Ovary (tissue), 9 donors: ENCODE measurements around the gene NUDCD3. TPM values are rescaled to one million over a fixed set of nuclear protein-coding genes. Genes with fewer than 3 reads are reported as not detected.

Experiments
- DNase-seq, 5 donors: peaks; one replicate each; pipeline ENCODE4 v3.0.0-alpha.2; 2019 to 2020
- H3K27ac ChIP-seq, 2 donors: fragments of 200-600 bp; one replicate each; pipeline versions ENCODE4 v1.5.1 to v1.8.0; 2019 to 2022
- H3K27me3 ChIP-seq: fragments of 200-600 bp; one replicate; pipeline ENCODE4 v1.8.0; 2022
- H3K36me3 ChIP-seq: fragments of 200-600 bp; sonication (generic); one replicate; pipeline ENCODE4 v1.5.1; 2019
- H3K4me1 ChIP-seq: one replicate; pipeline ENCODE4 v1.8.1; 2013; ENCODE audit warnings: mild to moderate bottlenecking, moderate library complexity; ENCODE audit not compliant: insufficient read depth
- H3K4me3 ChIP-seq: fragments of 200-600 bp; sonication (generic); one replicate; pipeline ENCODE4 v1.5.1; 2017
- H3K9me3 ChIP-seq, 2 donors: fragments of 200-600 bp in 1 of 2; sonication (generic) in 1 of 2; one replicate each; pipeline versions ENCODE4 v1.5.1 to v1.8.1; 2013 to 2019; ENCODE audit warnings: mild to moderate bottlenecking in 1 of 2, moderate library complexity in 1 of 2
- EP300 ChIP-seq: sonication (generic); formaldehyde crosslinking; IDR thresholded peaks from one replicate; pipeline ENCODE4 v1.6.1; 2017; ENCODE audit warnings: antibody characterized with exemption
- POLR2A ChIP-seq: fragments of 450-650 bp; IDR thresholded peaks from one replicate; pipeline ENCODE4 v1.6.1; 2017; ENCODE audit warnings: antibody characterized with exemption, mild to moderate bottlenecking, moderate library complexity
- WGBS, 3 donors: extraction: QIAGEN DNeasy Blood & Tissue Kit in 1 of 3; methylation state at CpG; one replicate each; pipeline versions ENCODE4 v1.1.5 to v1.1.7; 2013 to 2017; 5-methylcytosine and 5-hydroxymethylcytosine counted together
- intact Hi-C, 4 donors: fragments of 100-400 bp; cut with DNase I; formaldehyde crosslinking; loops; one replicate each; pipeline versions ENCODE4 v1.11.0 to v1.15.1; 2022 to 2023
- polyA plus RNA-seq, 2 donors: library from polyadenylated mRNA; stranded (reverse); fragments of 200-250 nt in 1 of 2; fragments of 350-450 nt in 1 of 2; fragmentation: Illumina TruSeq in 1 of 2; extraction: RNeasy Lipid Tissue Mini Kit (QIAGEN cat#74804) in 1 of 2; gene quantifications; one replicate each; pipeline ENCODE4 v1.2.3, GENCODE V29; 2013 to 2014
- total RNA-seq, 7 donors: library from RNA; depleted of rRNA in 2 of 7; stranded (reverse); fragments of >200 nt in 2 of 7; fragmentation: NEBNext Ultra II Directional in 3 of 7; extraction: Animal tissue kit (Norgen Biotek cat#: 25700) in 3 of 7; gene quantifications; one replicate each; pipeline versions ENCODE4 v1.1.0 to v1.2.4, GENCODE V29; 2016 to 2023
- TF ChIP-seq, protein P1 (sequence below), 3 donors: fragments of 450-650 bp in 2 of 3; fragments of 200-600 bp in 1 of 3; IDR thresholded peaks; one replicate each; pipeline versions ENCODE4 v1.5.1 to v1.8.0; 2016 to 2022; ENCODE audit warnings: antibody characterized with exemption in 3 of 3, mild to moderate bottlenecking in 1 of 3
- donor health status: DM: no; HTN: no; CAD: no; lungs with moderate emphysema.
- donor health status: DM: no; HTN: no; CAD: no.
- donor health status: Bipolar disorder and iron deficiency.
- donor health status: DM: yes; HTN: yes; CAD: no.
- donor health status: DM: no; HTN: no; CAD: no.
- donor health status: DM: yes; HTN: yes; CAD: no.

Gene NUDCD3
- total and polyA plus RNA-seq, 9 donors, result 32.1 to 117 (median 102) TPM

DNA sequence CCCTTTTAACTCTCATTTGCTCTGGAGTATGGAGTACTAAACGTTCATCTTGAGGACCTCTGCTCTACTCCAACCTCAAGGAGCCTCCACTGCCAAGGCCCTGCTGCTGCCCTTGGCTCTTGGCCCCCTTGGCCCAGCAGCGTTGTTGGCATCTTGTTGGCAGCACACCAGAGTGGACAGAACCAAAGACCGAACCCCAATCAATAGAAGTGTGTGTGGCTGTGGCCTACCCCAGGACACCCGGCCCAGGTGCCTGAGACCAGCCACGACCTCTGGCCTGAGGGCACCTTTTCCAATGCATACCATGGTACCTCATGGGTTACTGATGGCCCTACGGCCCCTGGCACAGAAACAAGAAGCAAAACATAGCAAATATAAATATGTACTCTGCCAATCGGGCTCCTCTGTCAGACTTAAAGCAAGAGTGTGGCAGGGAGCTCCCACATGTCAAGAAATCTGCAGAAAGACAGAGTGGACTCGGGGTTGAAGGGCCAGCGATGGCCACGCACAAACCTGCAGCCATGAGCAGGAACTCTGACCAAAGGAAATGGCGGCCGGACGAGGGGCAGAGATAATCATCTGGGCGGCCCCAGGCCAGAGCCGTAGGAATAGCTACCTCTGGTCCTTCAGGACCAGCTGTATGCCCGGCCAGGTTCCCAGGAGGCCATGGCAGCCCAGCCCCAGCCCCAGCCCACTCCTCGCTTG, 47.8 kb upstream of the NUDCD3 start:
- WGBS, 3 donors, result 86 to 87% (median 86%) methylated on average over 17 of the region's 17 CpGs
- Histone ChIP-seq H3K27ac (no peak overlapping the region), H3K36me3 (no peaks in the 10 kb centered on the region), H3K27me3 (no peaks in the 10 kb centered on the region), H3K9me3 (no peaks in the 10 kb centered on the region), H3K4me3 (no peak overlapping the region), H3K4me1 (no peaks in the 10 kb centered on the region)
- intact Hi-C loops, result no loop called here
- no peak for TF ChIP-seq POLR2A
- TF ChIP-seq EP300, result no peak
- TF ChIP-seq, protein P1, sequence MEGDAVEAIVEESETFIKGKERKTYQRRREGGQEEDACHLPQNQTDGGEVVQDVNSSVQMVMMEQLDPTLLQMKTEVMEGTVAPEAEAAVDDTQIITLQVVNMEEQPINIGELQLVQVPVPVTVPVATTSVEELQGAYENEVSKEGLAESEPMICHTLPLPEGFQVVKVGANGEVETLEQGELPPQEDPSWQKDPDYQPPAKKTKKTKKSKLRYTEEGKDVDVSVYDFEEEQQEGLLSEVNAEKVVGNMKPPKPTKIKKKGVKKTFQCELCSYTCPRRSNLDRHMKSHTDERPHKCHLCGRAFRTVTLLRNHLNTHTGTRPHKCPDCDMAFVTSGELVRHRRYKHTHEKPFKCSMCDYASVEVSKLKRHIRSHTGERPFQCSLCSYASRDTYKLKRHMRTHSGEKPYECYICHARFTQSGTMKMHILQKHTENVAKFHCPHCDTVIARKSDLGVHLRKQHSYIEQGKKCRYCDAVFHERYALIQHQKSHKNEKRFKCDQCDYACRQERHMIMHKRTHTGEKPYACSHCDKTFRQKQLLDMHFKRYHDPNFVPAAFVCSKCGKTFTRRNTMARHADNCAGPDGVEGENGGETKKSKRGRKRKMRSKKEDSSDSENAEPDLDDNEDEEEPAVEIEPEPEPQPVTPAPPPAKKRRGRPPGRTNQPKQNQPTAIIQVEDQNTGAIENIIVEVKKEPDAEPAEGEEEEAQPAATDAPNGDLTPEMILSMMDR (IDR thresholded peaks at IDR 0.05), result no peak
- no peak for DNase-seq

DNA sequence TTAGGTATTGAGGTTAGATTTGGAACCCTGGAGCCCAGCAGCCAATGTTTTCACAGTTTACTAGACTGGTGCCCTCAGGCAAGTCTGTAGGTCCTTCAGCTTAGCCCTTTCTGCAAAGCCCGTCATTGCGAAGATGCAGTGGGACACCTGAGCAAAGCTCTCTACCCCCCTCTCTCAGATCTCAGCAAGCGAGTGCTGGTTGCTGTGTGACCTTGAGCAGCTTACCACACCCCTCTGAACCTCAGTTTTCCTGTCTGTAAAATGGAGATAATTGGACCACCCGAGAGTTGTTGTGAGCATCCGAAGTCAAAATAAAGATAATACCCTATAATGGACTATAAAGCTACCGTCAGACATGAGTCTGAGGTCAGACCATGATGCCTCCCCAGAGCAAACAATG, 47.0 kb upstream of the NUDCD3 start:
- no peak for DNase-seq
- intact Hi-C loops, result no loop called here
- Histone ChIP-seq H3K27me3 (no peaks in the 10 kb centered on the region), H3K9me3 (no peaks in the 10 kb centered on the region), H3K27ac (no peak overlapping the region), H3K4me3 (no peak overlapping the region), H3K4me1 (no peaks in the 10 kb centered on the region), H3K36me3 (no peaks in the 10 kb centered on the region)
- no peak for TF ChIP-seq POLR2A
- no peak for TF ChIP-seq EP300
- WGBS, 3 donors, result 76 to 85% (median 78%) methylated on average over 6 of the region's 6 CpGs

DNA sequence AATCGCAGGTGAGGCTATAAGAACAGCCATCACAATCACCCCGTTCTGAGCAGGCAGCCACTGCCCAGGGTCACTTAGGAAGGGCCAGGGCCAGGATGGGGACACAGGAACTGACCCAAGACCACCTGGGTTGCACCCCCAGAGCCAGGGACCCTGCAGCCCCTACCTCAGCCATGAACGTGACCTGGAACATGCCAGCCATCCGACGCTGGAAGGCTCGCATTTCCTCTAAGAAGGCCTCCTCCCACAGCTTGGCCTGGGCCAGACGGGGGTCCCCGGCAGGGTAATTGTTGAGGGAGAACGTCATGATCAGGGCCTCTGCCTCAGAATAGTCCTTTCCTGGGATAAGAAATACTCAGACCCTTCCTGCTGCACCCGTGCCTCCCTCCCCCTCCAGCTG, 45.6 kb upstream of the NUDCD3 start:
- intact Hi-C loops, result no loop called here
- Histone ChIP-seq H3K9me3 (no peaks in the 10 kb centered on the region), H3K36me3 (no peaks in the 10 kb centered on the region), H3K27me3 (no peaks in the 10 kb centered on the region), H3K4me1 (no peaks in the 10 kb centered on the region), H3K4me3 (no peak overlapping the region), H3K27ac (no peak overlapping the region)
- TF ChIP-seq POLR2A, result no peak
- TF ChIP-seq EP300, result no peak
- TF ChIP-seq, protein P1 (IDR thresholded peaks at IDR 0.05), result no peak
- 67 to 76% (median 73%) methylated on average over 10 of the region's 10 CpGs for WGBS, 3 donors
- no peak for DNase-seq

DNA sequence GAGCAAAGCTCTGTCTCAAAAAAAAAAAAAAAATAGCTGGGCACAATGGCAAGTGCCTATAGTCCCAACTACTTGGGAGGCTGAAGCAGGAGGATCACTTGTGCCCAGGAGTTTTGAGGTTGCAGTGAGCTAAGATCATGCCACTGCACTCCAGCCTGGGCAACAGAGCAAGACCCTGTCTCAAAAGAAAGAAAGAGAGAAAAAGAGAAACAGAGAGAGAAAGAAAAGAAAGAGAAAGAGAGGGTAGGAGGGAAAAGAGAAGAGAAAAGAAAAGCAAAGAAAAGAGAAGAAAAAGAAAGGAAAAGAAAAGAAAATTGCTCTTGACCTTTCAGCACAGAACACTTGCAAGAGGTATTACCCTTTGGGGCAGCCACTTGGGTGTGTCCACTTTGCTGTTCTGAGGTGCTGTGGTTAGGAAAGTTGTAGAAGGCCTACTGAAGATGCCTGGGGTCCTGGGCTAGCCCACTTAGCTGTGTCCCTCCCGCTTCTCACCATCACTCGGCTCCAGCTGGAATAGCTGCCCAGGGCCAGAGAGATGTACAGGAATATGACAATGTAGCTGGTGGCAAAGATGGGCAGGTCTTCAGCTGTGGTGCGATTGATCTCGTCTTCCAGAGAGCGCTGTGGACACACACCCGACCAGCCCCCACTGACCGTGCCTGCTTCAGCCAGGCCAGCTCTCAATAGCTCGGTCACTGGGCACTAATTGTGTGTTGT, 45.0 kb upstream of the NUDCD3 start:
- DNase-seq, result no peak
- no peak overlapping the region for H3K27ac ChIP-seq
- H3K9me3 ChIP-seq, result no peaks in the 10 kb centered on the region
- TF ChIP-seq, protein P1 (IDR thresholded peaks at IDR 0.05), result no peak
- TF ChIP-seq EP300 (no peak), POLR2A (no peak)
- WGBS, 3 donors, result 90 to 94% (median 92%) methylated on average over 8 of the region's 8 CpGs
- H3K4me3 ChIP-seq, result no peak overlapping the region
- H3K36me3 ChIP-seq, result no peaks in the 10 kb centered on the region
- H3K4me1 ChIP-seq, result no peaks in the 10 kb centered on the region
- intact Hi-C loops, result no loop called here
- no peaks in the 10 kb centered on the region for H3K27me3 ChIP-seq

DNA sequence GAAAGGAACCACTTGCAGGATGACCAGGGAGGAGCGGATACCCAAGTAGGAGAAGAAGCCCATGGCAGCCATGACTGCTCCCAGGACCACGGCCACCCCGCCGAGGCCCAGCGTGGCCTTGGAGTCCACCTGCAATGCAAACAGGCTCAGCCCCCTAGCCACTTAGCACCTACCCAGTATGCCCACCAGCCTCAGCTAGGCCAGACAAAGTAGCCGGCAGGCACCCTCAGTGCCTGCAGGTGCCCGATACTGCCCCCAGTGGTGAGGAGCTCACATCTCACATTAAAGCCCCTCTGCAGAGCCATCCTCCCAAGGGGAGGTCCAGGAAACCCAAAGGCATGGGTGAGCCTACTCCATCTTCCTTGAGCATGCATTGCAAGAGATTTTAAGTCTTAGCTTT, 44.0 kb upstream of the NUDCD3 start:
- TF ChIP-seq, protein P1 (IDR thresholded peaks at IDR 0.05), result no peak
- TF ChIP-seq EP300 (no peak), POLR2A (no peak)
- DNase-seq, result no peak
- Histone ChIP-seq H3K9me3 (no peaks in the 10 kb centered on the region), H3K27me3 (no peaks in the 10 kb centered on the region), H3K4me3 (no peak overlapping the region), H3K4me1 (no peaks in the 10 kb centered on the region), H3K27ac (no peak overlapping the region), H3K36me3 (no peaks in the 10 kb centered on the region)
- 46 to 55% (median 48%) methylated on average over 3 to 7 of the region's 7 CpGs for WGBS, 3 donors
- intact Hi-C loops, result no loop called here
